ENCODE results near the gene GCNA.

GRCh38 chrX:71623714-71624113 is 45.5 kb downstream of the GCNA start:
- TF ChIP-seq, protein P1, sequence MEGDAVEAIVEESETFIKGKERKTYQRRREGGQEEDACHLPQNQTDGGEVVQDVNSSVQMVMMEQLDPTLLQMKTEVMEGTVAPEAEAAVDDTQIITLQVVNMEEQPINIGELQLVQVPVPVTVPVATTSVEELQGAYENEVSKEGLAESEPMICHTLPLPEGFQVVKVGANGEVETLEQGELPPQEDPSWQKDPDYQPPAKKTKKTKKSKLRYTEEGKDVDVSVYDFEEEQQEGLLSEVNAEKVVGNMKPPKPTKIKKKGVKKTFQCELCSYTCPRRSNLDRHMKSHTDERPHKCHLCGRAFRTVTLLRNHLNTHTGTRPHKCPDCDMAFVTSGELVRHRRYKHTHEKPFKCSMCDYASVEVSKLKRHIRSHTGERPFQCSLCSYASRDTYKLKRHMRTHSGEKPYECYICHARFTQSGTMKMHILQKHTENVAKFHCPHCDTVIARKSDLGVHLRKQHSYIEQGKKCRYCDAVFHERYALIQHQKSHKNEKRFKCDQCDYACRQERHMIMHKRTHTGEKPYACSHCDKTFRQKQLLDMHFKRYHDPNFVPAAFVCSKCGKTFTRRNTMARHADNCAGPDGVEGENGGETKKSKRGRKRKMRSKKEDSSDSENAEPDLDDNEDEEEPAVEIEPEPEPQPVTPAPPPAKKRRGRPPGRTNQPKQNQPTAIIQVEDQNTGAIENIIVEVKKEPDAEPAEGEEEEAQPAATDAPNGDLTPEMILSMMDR (IDR thresholded peaks at IDR 0.05), result no peak
- no peak for TF ChIP-seq POLR2A (IDR thresholded peaks at IDR 0.05)
